GM13977 (cell line): ENCODE measurements around the gene MUC5B.

Experiments
- DNase-seq: peaks from one replicate; pipeline ENCODE4 v3.0.0; 2012; ENCODE audit warnings: low spot score
- in situ Hi-C: fragments of 300-500 bp; cut with MboI; formaldehyde crosslinking; loops from one replicate; pipeline ENCODE4 v1.12.0; 2022; ENCODE audit warnings: low sequenced_read_pairs, low pct_unique_long_range_greater_than_20kb, mixed read lengths, inconsistent platforms; ENCODE audit not compliant: unreplicated experiment
- TF ChIP-seq, protein P1 (sequence below): IDR thresholded peaks from 2 replicates; pipeline ENCODE4 v1.5.1; 2012; ENCODE audit warnings: mild to moderate bottlenecking, control low read depth; ENCODE audit not compliant: insufficient read depth; ENCODE audit errors: extremely low read depth, missing control alignments

The MUC5B gene

DNA sequence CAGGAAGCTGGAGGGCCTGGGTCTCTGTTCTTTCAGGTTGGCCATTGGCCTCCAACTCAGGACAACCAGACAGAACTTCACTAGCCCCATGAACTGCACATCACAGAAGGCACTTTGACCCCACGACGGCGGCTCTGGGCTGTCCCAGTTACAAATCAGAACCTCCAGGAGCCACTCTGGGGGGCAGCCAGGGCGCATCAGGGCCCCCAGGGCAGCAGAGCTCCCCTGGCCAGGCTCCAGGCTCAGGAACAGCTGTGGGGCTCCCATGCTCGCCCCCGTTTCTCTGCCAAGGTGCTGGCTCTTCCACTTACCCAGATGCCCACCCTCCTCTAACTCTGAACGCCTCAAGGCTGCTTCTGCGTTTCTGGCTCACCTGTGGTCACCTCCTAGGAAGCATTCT, 61.0 kb downstream of the MUC5B start:
- TF ChIP-seq, protein P1, sequence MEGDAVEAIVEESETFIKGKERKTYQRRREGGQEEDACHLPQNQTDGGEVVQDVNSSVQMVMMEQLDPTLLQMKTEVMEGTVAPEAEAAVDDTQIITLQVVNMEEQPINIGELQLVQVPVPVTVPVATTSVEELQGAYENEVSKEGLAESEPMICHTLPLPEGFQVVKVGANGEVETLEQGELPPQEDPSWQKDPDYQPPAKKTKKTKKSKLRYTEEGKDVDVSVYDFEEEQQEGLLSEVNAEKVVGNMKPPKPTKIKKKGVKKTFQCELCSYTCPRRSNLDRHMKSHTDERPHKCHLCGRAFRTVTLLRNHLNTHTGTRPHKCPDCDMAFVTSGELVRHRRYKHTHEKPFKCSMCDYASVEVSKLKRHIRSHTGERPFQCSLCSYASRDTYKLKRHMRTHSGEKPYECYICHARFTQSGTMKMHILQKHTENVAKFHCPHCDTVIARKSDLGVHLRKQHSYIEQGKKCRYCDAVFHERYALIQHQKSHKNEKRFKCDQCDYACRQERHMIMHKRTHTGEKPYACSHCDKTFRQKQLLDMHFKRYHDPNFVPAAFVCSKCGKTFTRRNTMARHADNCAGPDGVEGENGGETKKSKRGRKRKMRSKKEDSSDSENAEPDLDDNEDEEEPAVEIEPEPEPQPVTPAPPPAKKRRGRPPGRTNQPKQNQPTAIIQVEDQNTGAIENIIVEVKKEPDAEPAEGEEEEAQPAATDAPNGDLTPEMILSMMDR: no peak
- in situ Hi-C loops: no loop called here
- DNase-seq: no peak

- TF ChIP-seq, protein P1: no peak
These were observed 62.5 kb downstream of the MUC5B start for GRCh38 chr11:1285316-1285744.

DNA sequence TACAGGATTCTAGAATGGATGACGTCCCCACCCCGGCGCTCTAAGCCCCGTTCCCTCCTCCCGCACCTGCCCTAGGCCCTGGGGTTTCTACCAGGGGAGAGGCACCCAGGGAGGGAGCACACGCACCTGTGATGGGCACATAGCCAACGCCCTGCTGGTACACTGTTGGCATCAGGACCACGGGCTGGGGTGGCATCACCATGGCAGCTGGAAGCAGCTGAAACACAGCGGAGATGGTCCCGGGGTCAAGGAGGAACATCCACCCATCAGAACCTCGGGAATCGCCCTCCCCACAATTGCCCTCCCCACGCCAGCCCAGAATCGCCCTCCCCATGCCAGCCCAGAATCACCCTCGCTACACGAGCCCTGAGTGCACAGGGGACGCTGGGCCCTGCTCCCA, 63.0 kb downstream of the MUC5B start:
- DNase-seq: no peak
- TF ChIP-seq, protein P1: no peak
- in situ Hi-C loops: no loop called here

More at GRCh38 chr11:1285316-1285744, 62.5 kb downstream of the MUC5B start:
- in situ Hi-C loops: no loop called here
- no peak for DNase-seq

DNA sequence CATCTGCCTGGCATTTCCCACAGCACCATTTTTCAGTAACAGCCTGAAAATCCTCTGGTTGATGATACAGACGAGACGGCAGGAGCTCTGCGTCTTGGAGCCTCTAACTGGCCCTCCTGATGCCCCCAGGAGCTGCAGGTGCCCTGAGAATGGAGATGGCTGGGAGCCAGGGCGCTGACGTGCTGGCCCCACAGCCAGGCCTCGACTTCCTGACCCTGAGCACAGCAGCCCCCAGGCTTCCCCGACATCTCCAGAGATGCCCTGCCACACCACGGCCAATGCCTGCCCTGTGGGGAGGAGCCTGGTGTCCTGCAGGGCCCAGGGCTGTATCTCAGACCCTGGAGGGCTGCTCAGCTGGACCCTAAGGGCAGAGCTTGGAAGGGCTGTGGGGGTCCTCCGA, 65.1 kb downstream of the MUC5B start:
- DNase-seq: no peak
- TF ChIP-seq, protein P1: no peak
- in situ Hi-C loops: no loop called here

DNA sequence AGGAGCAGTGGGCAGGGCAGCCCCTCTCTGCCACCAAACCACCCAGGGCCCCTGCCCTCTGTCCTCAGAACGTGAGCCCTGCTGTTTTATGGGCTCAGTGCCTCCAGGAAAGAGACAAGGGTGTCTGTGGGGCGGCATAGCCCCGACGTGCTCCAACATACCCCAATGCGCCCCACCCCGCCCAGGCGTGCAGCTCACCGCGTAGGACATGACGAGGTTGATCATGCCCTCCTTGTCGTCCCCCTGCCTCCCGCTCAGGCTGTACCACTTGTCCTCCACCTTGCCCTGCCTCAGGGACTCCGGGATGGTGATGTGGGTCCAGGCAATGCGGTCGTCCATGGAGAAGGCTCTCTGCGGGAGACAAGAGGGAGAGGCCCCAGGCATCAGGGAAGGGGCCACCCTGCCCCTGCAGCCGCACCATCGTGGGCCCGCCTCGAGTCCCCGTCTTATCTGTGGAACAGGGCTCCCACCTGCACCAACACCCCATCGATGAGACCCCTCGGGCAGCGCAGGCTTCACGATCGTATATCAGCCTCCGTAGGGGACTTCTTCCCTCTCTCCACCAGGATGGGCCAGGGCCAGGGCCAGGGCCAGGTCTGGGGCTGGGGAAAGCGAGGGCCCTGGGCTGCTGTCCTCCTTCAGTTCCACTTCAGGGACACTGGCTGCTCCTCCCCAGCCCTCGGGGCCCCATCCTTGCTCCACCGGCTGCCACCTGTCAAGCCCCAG, 65.7 kb downstream of the MUC5B start:
- in situ Hi-C loops: no loop called here
- TF ChIP-seq, protein P1: no peak
- DNase-seq: no peak

DNA sequence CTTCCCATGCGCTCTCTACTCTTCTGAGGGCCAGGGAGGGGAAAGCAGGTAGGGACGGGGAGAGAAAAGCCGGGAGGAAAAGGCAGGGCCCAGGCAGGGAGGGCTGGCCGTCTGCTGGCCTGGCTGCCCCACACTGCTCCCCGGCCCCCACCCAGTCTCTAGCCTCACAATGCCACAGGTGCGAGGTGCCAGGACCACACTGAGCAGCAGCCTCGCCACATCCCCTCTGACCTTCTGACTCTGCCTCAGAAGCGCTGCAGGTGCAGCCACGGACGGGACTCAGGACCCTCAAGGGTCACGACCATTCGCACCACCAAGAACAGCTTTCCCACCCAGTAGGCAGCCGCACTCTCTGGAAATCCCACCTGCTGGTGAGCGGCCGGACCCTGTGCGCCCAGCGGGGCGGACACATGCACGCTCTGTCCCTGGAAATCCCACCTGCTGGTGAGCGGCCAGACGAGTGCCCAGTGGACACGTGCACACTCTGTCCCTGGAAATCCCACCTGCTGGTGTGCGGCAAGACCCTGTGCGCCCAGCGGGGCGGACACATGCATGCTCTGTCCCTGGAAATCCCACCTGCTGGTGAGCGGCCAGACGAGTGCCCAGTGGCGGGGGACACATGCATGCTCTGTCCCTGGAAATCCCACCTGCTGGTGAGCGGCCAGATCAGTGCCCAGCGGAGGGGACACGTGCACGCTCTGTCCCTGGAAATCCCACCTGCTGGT, 66.5 kb downstream of the MUC5B start:
- no peak for DNase-seq
- TF ChIP-seq, protein P1: no peak
- in situ Hi-C loops: no loop called here
